Stimulated activated CD4-positive, alpha-beta T cell treated with anti-CD3 and anti-CD28 coated beads, Interleukin-4, amount 100 ng/mL, for 24 hours (primary cell): ENCODE results near the gene MFAP5.
A peak's percentile ranks its signal among the peaks of the same experiment; 100 is the strongest.
"Not testable (repeated sequence)": the region's sequence is repeated elsewhere in the genome, so short reads cannot be mapped to it uniquely, and the experiment has no call there.

Experiments
- DNase-seq: peaks from one replicate; pipeline ENCODE4 v3.0.0-alpha.2; 2020

Gene MFAP5

GRCh38 chr12:8672381-8672780, 9.8 kb upstream of the MFAP5 start:
- no peak for DNase-seq

- DNase-seq, result no peak
These were observed 5.8 kb upstream of the MFAP5 start for GRCh38 chr12:8668441-8668840.

DNA sequence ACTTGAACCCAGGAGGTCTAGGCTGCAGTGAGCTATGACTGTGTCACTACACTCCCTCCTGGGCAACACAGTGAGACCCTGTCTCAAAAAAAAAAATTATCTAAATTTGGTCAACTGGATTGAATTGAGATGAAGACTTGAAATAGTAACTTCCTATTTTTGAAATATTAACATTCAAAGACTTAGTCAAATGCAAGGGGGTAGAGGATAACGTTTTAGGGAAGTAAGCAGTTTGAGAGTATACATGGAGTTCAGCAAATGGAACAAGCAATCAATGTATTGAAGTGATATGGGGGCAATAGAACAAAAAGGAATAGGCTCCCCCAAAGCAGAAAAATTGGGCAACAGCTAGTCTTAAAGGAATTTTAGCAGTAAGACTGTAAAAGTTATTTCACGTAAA, 4.6 kb upstream of the MFAP5 start:
- no peak for DNase-seq

DNA sequence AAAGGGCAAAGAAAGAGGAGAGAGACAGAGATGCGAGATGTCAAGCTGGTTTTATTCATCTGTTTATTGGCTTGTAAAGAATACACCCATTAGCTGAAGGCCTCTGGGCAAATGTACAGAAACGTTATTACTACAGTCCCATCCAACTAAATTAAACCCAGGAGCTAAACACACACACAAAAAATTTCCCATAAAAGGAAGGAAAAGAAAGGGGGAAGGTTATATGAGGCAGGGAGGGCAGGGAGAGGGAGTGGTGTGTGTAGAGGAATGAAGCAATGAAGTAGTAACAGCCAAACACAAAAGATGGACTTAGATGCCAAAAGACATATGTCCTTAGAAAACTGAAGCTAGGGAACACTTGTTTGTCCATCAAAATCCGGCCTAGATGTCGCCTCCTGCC, 3.1 kb upstream of the MFAP5 start:
- DNase-seq, result no peak

DNA sequence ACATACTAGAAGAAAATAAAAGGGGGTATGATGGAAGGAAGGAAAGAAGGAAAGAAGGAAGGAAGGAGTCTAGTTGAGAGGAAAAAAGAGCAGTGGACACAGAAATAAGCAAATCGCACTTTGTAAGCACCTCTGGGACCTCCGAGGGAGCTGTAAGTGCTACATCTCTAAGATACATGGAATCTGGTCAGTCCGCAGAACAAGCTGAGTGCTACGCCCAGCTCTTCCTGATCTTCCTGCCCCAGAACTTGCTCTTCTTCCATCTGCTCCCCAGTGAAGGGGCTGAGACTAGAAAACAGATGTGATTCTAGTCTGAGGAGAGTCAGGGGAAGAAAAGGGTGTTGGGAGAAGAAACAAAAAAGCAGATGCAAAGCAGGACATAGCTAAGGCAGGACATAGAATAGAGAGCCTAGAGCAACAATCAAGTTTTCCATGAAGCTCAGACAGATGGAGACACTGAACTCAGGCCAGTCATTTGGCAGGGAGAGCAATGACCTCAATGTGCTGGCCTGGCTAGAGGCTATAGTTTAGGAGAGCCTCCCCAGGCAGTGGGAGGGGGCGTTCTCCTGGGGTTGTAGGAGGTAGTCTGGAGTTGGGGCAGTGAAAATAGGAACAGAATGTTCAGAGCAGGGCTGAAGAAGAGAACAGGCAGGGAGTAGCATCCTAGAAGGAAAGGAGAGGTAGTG, 1.7 kb upstream of the MFAP5 start:
- DNase-seq, result no peak

- DNase-seq, result no peak
These were observed 875 bp downstream of the MFAP5 start for GRCh38 chr12:8661751-8662150.

- DNase-seq, result no peak
These were observed 1.6 kb downstream of the MFAP5 start for GRCh38 chr12:8661016-8661415.

- no peak for DNase-seq
These were observed 4.3 kb downstream of the MFAP5 start for GRCh38 chr12:8658346-8658745.

DNA sequence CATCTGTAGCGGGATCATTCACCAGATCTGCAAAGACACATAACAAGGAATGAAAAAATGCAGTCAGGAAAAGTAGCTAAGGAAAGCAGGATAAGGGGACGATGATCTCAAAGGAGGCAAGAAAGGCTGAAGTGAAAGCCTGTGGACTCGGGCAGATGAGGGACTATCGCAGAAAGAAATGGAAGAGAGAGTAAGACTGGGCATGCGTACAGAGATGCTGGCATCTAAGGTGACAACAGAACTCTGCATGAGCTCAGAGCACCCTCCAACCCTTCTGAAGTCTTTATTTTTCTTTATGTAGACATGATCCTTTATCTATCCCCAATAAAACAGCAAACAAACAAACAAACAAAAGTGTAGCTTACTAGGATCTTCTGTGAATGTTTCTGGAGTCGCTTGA, 7.2 kb downstream of the MFAP5 start:
- no peak for DNase-seq

- DNase-seq, result peak; percentile 73
These were observed 13.9 kb downstream of the MFAP5 start for GRCh38 chr12:8648576-8649205.

- no peak for DNase-seq
These were observed 14.7 kb downstream of the MFAP5 start for GRCh38 chr12:8647968-8648367.

DNA sequence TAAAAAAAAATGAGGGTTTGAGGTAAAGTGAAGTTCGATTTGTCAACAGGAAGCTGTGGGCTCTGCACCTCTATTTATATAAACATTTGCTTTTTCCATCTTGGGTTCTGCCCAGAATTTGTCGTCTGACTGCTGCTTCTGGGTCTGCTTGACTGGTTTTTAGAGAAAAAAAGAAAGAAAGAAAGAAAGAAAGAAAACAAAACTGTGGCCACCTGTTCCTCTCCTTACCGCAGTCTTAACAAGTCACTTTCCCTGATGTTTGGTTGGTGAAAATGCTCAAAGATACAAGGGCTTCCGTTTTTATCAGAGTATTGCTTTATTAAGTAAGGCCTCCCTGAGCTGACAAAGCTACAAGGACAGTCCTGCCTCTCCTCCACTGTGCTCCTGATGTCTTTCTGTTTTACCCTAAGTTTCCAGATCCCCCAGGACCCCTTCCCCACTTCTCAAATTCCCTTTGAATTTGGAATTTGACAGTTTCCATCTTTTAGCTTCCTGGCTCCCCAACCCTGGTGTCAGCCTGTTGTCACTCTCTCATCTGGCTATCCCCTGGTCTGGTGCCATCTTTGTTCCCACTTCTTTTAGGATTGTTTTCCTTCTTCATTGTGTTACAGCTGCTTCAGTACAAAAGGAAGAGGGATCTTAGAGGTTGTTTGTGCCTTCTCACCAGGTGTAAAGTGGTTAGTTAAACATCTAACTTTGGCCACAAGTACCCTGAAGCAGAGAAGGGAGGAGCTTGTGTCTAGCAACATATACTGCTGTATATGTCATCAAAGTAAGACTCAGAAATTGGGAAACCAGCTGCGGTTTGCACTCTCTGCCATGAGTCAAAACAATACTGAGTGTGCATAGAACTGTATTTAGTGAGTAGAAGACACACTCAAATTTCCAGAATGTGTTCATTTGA, 18.0 kb downstream of the MFAP5 start:
- DNase-seq, result peak; percentile 64

- no peak for DNase-seq
These were observed 19.9 kb downstream of the MFAP5 start for GRCh38 chr12:8642775-8643174.

- no peak for DNase-seq
These were observed 22.7 kb downstream of the MFAP5 start for GRCh38 chr12:8639936-8640335.

DNA sequence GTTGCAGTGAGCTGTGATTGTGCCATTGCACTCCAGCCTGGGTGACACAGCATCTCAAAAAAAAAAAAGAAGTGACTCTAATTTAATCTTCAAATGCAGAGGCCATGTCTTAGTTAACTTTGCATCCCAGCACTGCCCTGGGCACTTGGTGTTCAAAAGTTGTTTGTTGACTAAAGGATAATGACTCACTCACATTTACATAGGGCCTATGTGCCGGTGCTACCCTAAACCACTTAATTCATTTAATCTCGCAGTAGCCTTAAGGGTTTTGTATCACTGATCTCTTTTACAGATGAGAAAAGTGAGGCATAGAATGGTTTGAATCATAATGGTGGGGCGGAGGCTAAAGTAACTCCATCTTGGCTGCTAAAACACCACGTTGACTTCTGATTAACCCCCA, 23.7 kb downstream of the MFAP5 start:
- no peak for DNase-seq

- no peak for DNase-seq
These were observed 25.0 kb downstream of the MFAP5 start for GRCh38 chr12:8637666-8638065.

GRCh38 chr12:8637244-8637643, 25.4 kb downstream of the MFAP5 start:
- no peak for DNase-seq

DNA sequence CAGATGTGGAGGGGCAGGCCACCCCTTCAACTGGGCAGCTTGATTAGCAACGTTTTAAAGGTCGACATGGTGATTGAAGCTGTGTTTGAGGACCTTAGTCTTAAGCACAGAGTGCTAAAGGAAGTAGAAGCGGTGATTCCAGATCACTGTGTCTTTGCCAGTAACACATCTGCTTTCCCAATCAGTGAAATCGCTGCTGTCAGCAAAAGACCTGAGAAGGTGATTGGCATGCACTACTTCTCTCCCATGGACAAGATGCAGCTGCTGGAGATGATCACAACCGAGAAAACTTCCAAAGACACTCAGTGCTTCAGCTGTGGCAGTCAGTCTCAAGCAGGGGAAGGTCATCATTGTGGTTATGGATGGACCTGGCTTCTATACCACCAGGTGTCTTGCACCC, 26.0 kb downstream of the MFAP5 start:
- no peak for DNase-seq

GRCh38 chr12:8636007-8636346, 26.6 kb downstream of the MFAP5 start:
- DNase-seq, result not testable (repeated sequence)

DNA sequence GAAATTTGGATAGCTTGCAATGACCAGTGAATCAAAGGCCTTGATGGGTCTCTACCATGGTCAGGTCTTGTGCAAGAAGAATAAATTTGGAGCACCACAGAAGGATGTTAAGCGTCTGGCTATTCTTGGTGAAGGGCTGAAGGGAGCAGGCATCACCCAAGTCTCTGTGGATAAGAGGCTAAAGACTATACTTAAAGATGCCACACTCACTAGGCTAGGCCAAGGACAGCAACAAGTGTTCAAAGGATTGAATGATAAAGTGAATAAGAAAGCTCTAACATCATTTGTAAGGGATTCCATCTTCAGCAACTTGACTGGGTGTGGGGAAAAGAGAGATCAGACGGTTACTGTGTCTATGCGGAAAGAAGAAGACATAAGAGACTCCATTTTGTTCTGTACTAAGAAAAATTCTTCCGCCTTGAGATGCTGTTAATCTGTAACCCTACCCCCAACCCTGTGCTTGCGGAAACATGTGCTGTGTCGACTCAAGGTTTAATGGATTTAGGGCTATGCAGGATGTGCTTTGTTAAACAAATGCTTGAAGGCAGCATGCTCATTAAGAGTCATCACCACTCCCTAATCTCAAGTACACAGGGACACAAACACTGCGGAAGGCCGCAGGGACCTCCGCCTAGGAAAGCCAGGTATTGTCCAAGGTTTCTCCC, 27.2 kb downstream of the MFAP5 start:
- DNase-seq, result not testable (repeated sequence)

GRCh38 chr12:8630131-8630530, 32.5 kb downstream of the MFAP5 start:
- DNase-seq, result no peak

DNA sequence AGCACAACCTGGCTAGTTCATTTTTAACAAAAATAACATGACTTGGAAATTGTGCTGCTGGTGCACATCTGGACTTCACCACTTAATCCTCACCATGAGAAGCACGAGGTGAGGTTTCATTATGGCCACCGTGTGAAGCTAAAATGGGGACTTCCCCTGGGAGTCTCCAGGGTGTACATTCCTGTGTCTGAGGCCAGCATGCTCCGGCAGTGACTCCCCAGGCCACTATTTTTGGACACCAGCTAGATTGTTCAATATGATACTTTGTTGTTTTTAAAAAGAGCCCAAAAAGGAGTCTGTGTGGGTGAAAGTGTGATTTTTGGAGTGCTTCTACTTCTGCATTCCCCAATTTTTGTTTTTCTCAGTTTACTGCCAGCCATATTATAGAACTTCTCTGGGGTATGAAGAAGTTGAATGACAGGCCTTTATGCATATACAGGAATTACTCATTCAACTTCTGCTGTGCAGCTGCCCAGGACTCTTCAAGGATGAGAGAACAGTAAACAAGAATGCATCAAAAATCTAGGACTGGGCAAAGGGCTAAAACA, 33.1 kb downstream of the MFAP5 start:
- DNase-seq, result no peak

GRCh38 chr12:8628731-8629130, 33.9 kb downstream of the MFAP5 start:
- no peak for DNase-seq
